Parathyroid adenoma (tissue), 2 donors: Measurements from ENCODE around the gene SNX10.

Experiments used
- H2AFZ ChIP-seq: fragments of 300-600 bp; sonication (generic); one replicate; pipeline ENCODE4 v1.7.0; 2017; ENCODE audit warnings: antibody characterized with exemption, mild to moderate bottlenecking
- H3K27ac ChIP-seq: fragments of 300-600 bp; sonication (generic); one replicate; pipeline ENCODE4 v1.7.0; 2017
- H3K27me3 ChIP-seq: fragments of 300-600 bp; sonication (generic); one replicate; pipeline ENCODE4 v1.7.0; 2017; ENCODE audit warnings: low read length; ENCODE audit not compliant: control insufficient read depth, insufficient read depth
- H3K36me3 ChIP-seq: fragments of 300-600 bp; sonication (generic); one replicate; pipeline ENCODE4 v1.7.0; 2017; ENCODE audit warnings: low read length; ENCODE audit not compliant: control insufficient read depth, insufficient read depth
- H3K4me1 ChIP-seq: fragments of 300-600 bp; sonication (generic); one replicate; pipeline ENCODE4 v1.7.0; 2017; ENCODE audit warnings: control low read depth
- H3K4me2 ChIP-seq: fragments of 300-600 bp; sonication (generic); one replicate; pipeline ENCODE4 v1.7.0; 2017; ENCODE audit warnings: low read length
- H3K4me3 ChIP-seq: fragments of 300-600 bp; sonication (generic); one replicate; pipeline ENCODE4 v1.7.0; 2017; ENCODE audit warnings: low read depth, low read length
- H3K79me2 ChIP-seq: fragments of 300-600 bp; sonication (generic); one replicate; pipeline ENCODE4 v1.7.0; 2017; ENCODE audit warnings: control low read depth
- H3K9ac ChIP-seq: fragments of 300-600 bp; sonication (generic); one replicate; pipeline ENCODE4 v1.7.0; 2017; ENCODE audit warnings: mild to moderate bottlenecking
- H3K9me3 ChIP-seq: fragments of 300-600 bp; sonication (generic); one replicate; pipeline ENCODE4 v1.7.0; 2017; ENCODE audit warnings: low read length; ENCODE audit not compliant: control insufficient read depth
- TF ChIP-seq, protein P1 (sequence below): fragments of 300-600 bp; sonication (generic); IDR thresholded peaks from one replicate; pipeline ENCODE4 v1.7.0; 2017; ENCODE audit warnings: antibody characterized with exemption, mild to moderate bottlenecking
- donor health status: primary hyperparathyroidism.

Gene SNX10

DNA sequence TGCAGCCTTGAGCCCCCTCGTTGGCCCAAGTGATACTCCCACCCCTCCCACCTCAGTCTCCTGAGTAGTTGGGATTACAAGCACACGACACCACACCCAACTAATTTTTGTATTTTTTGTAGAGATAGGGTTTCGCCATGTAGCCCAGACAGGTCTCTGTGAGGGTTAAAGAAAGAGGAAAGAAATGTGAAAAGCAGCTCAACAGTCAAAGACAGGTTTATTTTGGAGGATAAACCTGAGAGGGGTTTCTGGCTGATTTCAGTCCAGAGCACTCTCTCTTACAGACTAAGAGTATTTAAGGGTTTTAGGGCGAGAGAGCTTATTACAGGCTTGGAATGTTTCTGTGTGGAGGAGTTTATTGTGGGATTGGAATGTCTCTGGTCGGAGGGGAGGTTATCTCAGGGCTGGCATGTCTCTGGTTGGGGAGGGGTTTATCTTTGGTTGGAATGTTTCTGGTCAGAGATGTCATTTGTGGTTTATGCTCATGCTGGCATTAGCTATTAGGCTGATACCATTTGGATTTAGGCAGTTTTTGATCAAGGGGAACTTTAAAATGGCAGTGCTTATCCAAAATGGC, 26.1 kb upstream of the SNX10 start:
- H3K27ac ChIP-seq: no peak overlapping the region
- H2AFZ ChIP-seq: no peak overlapping the region
- H3K79me2 ChIP-seq: no peaks in the 10 kb centered on the region
- no peaks in the 10 kb centered on the region for H3K27me3 ChIP-seq
- no peaks in the 10 kb centered on the region for H3K4me1 ChIP-seq
- H3K9ac ChIP-seq: no peak overlapping the region
- no peaks in the 10 kb centered on the region for H3K36me3 ChIP-seq
- H3K9me3 ChIP-seq: no peaks in the 10 kb centered on the region
- TF ChIP-seq, protein P1, sequence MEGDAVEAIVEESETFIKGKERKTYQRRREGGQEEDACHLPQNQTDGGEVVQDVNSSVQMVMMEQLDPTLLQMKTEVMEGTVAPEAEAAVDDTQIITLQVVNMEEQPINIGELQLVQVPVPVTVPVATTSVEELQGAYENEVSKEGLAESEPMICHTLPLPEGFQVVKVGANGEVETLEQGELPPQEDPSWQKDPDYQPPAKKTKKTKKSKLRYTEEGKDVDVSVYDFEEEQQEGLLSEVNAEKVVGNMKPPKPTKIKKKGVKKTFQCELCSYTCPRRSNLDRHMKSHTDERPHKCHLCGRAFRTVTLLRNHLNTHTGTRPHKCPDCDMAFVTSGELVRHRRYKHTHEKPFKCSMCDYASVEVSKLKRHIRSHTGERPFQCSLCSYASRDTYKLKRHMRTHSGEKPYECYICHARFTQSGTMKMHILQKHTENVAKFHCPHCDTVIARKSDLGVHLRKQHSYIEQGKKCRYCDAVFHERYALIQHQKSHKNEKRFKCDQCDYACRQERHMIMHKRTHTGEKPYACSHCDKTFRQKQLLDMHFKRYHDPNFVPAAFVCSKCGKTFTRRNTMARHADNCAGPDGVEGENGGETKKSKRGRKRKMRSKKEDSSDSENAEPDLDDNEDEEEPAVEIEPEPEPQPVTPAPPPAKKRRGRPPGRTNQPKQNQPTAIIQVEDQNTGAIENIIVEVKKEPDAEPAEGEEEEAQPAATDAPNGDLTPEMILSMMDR: no peak
- no peak overlapping the region for H3K4me3 ChIP-seq
- no peak overlapping the region for H3K4me2 ChIP-seq

DNA sequence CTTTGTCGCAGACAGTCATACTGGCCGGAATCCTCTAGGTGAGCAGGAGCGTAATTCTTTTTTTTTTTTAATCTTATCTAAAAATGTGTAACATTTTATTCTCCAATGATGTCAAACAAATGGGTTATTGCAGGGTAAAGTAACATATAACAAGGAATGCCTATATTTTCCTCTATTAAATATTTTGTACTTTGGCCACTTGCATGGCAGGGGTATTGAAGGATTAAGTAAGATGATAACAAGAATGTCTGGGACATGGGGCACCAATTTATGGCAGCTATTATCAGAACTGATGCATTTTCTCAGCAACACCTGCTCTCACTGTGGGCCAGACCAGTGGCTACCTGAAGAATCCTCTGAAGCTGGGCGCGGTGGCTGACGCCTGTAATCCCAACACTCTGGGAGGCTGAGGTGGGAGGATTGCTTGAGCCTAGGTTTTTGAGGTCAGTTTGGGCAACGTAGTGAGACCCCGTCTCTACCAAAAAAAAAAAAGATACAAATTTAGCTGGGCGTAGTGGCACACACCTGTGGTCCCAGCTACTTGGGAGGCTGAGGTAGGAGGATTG, 24.0 kb upstream of the SNX10 start:
- no peaks in the 10 kb centered on the region for H3K4me1 ChIP-seq
- no peak overlapping the region for H3K27ac ChIP-seq
- no peak overlapping the region for H3K4me3 ChIP-seq
- no peaks in the 10 kb centered on the region for H3K79me2 ChIP-seq
- TF ChIP-seq, protein P1: no peak
- H3K36me3 ChIP-seq: no peaks in the 10 kb centered on the region
- H3K9ac ChIP-seq: no peak overlapping the region
- no peaks in the 10 kb centered on the region for H3K9me3 ChIP-seq
- no peak overlapping the region for H3K4me2 ChIP-seq
- H2AFZ ChIP-seq: no peak overlapping the region
- no peaks in the 10 kb centered on the region for H3K27me3 ChIP-seq

DNA sequence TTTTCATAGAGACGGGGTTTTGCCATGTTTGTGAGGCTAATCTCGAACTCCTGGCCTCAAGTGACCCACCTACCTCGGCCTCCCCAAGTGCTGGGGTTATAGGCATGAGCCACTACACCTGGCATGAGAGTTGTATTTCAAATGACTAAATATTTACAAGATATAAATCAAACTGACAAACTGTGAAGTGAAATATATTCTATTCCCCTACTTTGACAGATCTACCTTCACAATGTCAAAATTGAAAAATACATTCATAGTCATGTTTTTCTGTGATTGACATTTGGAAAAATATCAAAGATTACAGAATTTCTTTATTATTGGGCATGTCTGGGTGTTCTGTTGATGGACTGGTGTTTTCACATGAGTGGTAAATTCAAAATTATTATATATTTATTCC, 16.4 kb upstream of the SNX10 start:
- Histone ChIP-seq H3K27me3 (no peaks in the 10 kb centered on the region), H3K4me2 (no peak overlapping the region), H3K79me2 (no peaks in the 10 kb centered on the region), H3K36me3 (no peaks in the 10 kb centered on the region), H3K9me3 (no peaks in the 10 kb centered on the region), H3K9ac (no peak overlapping the region), H3K27ac (no peak overlapping the region), H3K4me3 (no peak overlapping the region), H2AFZ (no peak overlapping the region), H3K4me1 (no peaks in the 10 kb centered on the region)
- TF ChIP-seq, protein P1: no peak

DNA sequence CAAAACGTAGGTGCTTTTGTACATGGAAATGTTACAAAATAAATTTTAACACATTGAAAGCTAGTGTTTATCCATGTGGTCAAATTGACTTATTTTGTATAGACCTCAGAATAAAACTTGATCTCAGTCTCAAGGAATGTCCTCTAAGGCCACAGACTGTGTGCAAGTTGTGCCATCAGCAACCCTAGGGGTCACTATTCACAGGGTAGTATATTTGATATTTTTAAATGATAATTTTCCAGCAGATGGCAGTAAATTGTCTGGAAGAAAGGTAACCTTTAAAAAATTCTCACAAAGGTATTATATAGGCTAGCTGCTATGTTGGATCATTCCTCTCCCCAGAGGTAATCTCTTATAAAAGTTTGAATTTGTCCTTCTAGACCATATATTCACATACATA, 12.9 kb upstream of the SNX10 start:
- Histone ChIP-seq H2AFZ (no peak overlapping the region), H3K4me3 (no peak overlapping the region), H3K36me3 (no peaks in the 10 kb centered on the region), H3K27ac (no peak overlapping the region), H3K79me2 (no peaks in the 10 kb centered on the region), H3K9me3 (no peaks in the 10 kb centered on the region), H3K9ac (no peak overlapping the region), H3K4me2 (no peak overlapping the region), H3K27me3 (no peaks in the 10 kb centered on the region), H3K4me1 (no peaks in the 10 kb centered on the region)
- TF ChIP-seq, protein P1: peak; percentile 16

DNA sequence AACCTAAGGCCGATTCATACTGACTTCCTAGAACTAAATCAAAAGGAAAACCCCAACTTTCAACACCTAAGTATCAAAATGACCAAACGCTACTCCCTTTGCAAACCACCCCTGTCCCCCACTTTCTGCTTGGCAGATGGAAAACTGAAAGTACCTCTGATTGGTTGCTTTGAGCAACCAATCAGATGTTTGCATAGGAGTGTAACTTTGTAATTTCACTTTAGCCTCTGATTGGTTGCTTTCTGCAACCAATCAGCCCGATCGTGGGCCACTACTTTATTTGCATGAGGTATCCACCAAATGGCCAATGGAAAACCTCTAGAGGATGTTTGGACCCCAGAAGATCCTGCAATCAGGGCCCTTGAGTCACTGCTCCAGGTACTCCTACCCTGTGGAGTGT, 12.3 kb upstream of the SNX10 start:
- Histone ChIP-seq H3K27me3 (no peaks in the 10 kb centered on the region), H3K27ac (no peak overlapping the region), H3K9me3 (no peaks in the 10 kb centered on the region), H3K79me2 (no peaks in the 10 kb centered on the region), H3K4me3 (no peak overlapping the region), H2AFZ (no peak overlapping the region), H3K9ac (no peak overlapping the region), H3K4me1 (no peaks in the 10 kb centered on the region), H3K36me3 (no peaks in the 10 kb centered on the region), H3K4me2 (no peak overlapping the region)
- TF ChIP-seq, protein P1: no peak
